Rectal smooth muscle tissue (tissue), 1 donor: ENCODE measurements around the gene TMF1.

Experiments used
- H3K27ac ChIP-seq: one replicate; pipeline ENCODE4 v1.7.0; 2013; ENCODE audit warnings: low read depth, low read length, inconsistent platforms
- H3K27me3 ChIP-seq: one replicate; pipeline ENCODE4 v1.7.0; 2013; ENCODE audit warnings: low read length; ENCODE audit not compliant: control insufficient read depth, insufficient read depth
- H3K36me3 ChIP-seq: one replicate; pipeline ENCODE4 v1.7.0; 2013; ENCODE audit warnings: low read length; ENCODE audit not compliant: control insufficient read depth, insufficient read depth
- H3K4me1 ChIP-seq: one replicate; pipeline ENCODE4 v1.7.0; 2013; ENCODE audit warnings: low read length; ENCODE audit not compliant: control insufficient read depth, insufficient read depth
- H3K4me3 ChIP-seq: one replicate; pipeline ENCODE4 v1.7.0; 2013; ENCODE audit warnings: low read length
- H3K9ac ChIP-seq: one replicate; pipeline ENCODE4 v1.7.0; 2013; ENCODE audit warnings: low read length

Gene TMF1

GRCh38 chr3:69066121-69066520 is 14.0 kb upstream of the TMF1 start:
- Histone ChIP-seq H3K27me3 (no peaks in the 10 kb centered on the region), H3K4me1 (no peaks in the 10 kb centered on the region), H3K4me3 (no peak overlapping the region), H3K27ac (no peak overlapping the region), H3K9ac (no peak overlapping the region), H3K36me3 (peaks cover 3% of the 10 kb centered on the region)

- no peaks in the 10 kb centered on the region for H3K27me3 ChIP-seq
Observed at GRCh38 chr3:69065318-69065964, 13.3 kb upstream of the TMF1 start.

GRCh38 chr3:69063636-69064035 is 11.5 kb upstream of the TMF1 start:
- H3K36me3 ChIP-seq = peaks cover 16% of the 10 kb centered on the region
- H3K9ac ChIP-seq = no peak overlapping the region
- H3K27me3 ChIP-seq = no peaks in the 10 kb centered on the region
- H3K4me1 ChIP-seq = no peaks in the 10 kb centered on the region
- no peak overlapping the region for H3K27ac ChIP-seq
- H3K4me3 ChIP-seq = no peak overlapping the region

More at GRCh38 chr3:69065318-69065964, 13.3 kb upstream of the TMF1 start:
- no peak overlapping the region for H3K9ac ChIP-seq
- H3K36me3 ChIP-seq = peaks cover 8% of the 10 kb centered on the region
- H3K4me3 ChIP-seq = no peak overlapping the region
- H3K4me1 ChIP-seq = no peaks in the 10 kb centered on the region
- H3K27ac ChIP-seq = no peak overlapping the region

GRCh38 chr3:69059688-69060087 is 7.6 kb upstream of the TMF1 start:
- Histone ChIP-seq H3K4me3 (no peak overlapping the region), H3K36me3 (peaks cover 16% of the 10 kb centered on the region), H3K9ac (no peak overlapping the region), H3K27me3 (no peaks in the 10 kb centered on the region), H3K27ac (no peak overlapping the region), H3K4me1 (no peaks in the 10 kb centered on the region)

DNA sequence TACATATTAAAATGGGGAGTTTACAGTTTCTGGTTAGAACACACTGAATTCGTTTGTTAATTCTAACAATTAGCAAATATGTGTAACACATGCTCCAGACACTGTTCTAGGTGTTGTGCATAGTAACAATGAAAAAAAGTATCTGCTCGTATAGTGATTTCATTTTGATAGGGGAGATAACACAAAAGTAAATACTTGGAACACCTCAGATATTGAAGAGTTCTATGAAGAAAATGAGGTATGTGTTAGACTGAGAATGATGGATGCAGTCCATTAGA is 6.8 kb upstream of the TMF1 start:
- no peak overlapping the region for H3K4me3 ChIP-seq

GRCh38 chr3:69058180-69058946 is 6.2 kb upstream of the TMF1 start:
- peaks cover 16% of the 10 kb centered on the region for H3K36me3 ChIP-seq
- no peaks in the 10 kb centered on the region for H3K27me3 ChIP-seq
- H3K27ac ChIP-seq = no peak overlapping the region
- no peak overlapping the region for H3K9ac ChIP-seq
- no peaks in the 10 kb centered on the region for H3K4me1 ChIP-seq
- H3K4me3 ChIP-seq = no peak overlapping the region

More for the DNA sequence above, 6.8 kb upstream of the TMF1 start:
- Histone ChIP-seq H3K9ac (no peak overlapping the region), H3K27me3 (no peaks in the 10 kb centered on the region), H3K36me3 (peaks cover 16% of the 10 kb centered on the region), H3K4me1 (no peaks in the 10 kb centered on the region), H3K27ac (no peak overlapping the region)

- Histone ChIP-seq H3K36me3 (peaks cover 4% of the 10 kb centered on the region), H3K4me1 (peaks cover 12% of the 10 kb centered on the region), H3K9ac (no peak overlapping the region), H3K27ac (peak overlapping the region; percentile 86), H3K4me3 (peak overlapping the region; percentile 99), H3K27me3 (no peaks in the 10 kb centered on the region)
Observed at GRCh38 chr3:69052472-69052898, 352 bp upstream of the TMF1 start.

GRCh38 chr3:69048990-69049389 is 3.1 kb downstream of the TMF1 start:
- H3K4me3 ChIP-seq = no peak overlapping the region
- H3K27me3 ChIP-seq = no peaks in the 10 kb centered on the region
- no peak overlapping the region for H3K9ac ChIP-seq
- peaks cover 7% of the 10 kb centered on the region for H3K36me3 ChIP-seq
- peaks cover 12% of the 10 kb centered on the region for H3K4me1 ChIP-seq
- no peak overlapping the region for H3K27ac ChIP-seq

DNA sequence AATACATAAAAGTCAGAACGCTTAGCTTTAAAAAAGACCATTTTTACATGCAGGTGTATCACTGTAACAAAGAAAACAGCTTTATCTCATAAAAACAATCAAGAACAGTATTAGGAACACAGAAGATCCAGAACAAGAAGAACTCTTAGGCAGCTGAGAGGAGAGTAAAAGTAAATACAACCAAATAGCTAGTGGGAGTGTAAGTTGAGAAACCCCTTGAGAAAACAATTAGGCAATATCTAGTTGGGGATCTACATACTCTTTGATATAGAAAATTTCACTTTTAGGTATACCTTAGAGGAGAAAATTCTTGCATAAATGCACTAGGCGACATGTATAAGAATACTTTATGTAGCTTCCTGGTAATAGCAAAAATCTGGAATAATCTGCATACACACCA is 7.5 kb downstream of the TMF1 start:
- H3K27ac ChIP-seq = no peak overlapping the region
- H3K4me3 ChIP-seq = no peak overlapping the region
- H3K4me1 ChIP-seq = peaks cover 4% of the 10 kb centered on the region
- H3K36me3 ChIP-seq = peaks cover 14% of the 10 kb centered on the region
- H3K9ac ChIP-seq = no peak overlapping the region
- H3K27me3 ChIP-seq = no peaks in the 10 kb centered on the region

GRCh38 chr3:69033470-69033869 is 18.7 kb downstream of the TMF1 start:
- Histone ChIP-seq H3K27me3 (no peaks in the 10 kb centered on the region), H3K9ac (no peak overlapping the region), H3K27ac (no peak overlapping the region), H3K36me3 (peaks cover 15% of the 10 kb centered on the region), H3K4me3 (no peak overlapping the region), H3K4me1 (no peaks in the 10 kb centered on the region)

DNA sequence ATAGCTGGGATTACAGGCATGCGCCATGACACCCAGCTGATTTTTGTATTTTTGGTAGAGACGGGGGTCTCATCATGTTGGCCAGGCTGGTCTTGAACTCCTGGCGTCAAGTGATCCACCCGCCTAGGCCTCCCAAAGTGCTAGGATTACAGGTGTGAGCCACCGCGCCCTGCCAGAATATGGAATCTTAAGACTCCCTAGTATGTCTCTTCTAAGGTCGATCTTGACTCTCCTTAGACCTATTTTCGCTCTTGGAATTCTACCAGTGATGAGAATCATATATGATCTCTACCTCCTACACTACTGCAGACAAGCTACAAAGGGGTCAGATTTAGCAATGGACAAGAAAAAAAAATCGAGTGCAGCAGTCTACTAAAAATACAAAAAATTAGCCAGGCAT is 19.4 kb downstream of the TMF1 start:
- peaks cover 10% of the 10 kb centered on the region for H3K36me3 ChIP-seq

DNA sequence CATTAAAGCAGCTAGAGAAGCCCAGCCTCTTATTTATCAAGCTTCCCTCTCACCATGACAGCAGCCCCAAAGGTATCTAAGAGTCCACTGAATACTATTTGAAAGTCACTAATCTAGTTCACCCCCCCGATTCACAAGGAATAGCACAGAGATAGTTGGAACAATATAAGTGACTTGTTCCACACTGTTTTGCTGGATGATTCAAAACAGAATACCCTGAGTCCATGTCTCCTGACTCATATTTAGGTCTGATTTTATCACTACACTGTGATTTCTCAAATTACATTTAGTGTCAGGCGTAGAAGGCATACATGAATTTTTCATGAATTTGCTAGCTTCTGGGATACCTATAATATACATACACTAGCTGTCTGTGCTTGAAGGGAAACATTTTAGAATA is 20.0 kb downstream of the TMF1 start:
- H3K27me3 ChIP-seq = no peaks in the 10 kb centered on the region
- H3K27ac ChIP-seq = no peak overlapping the region
- H3K4me1 ChIP-seq = no peaks in the 10 kb centered on the region
- H3K36me3 ChIP-seq = peaks cover 10% of the 10 kb centered on the region
- H3K4me3 ChIP-seq = no peak overlapping the region
- H3K9ac ChIP-seq = no peak overlapping the region

More for the DNA sequence above, 19.4 kb downstream of the TMF1 start:
- no peak overlapping the region for H3K9ac ChIP-seq
- no peak overlapping the region for H3K4me3 ChIP-seq
- no peak overlapping the region for H3K27ac ChIP-seq
- no peaks in the 10 kb centered on the region for H3K27me3 ChIP-seq
- H3K4me1 ChIP-seq = no peaks in the 10 kb centered on the region

- Histone ChIP-seq H3K27me3 (no peaks in the 10 kb centered on the region), H3K27ac (no peak overlapping the region), H3K36me3 (peaks cover 10% of the 10 kb centered on the region), H3K4me3 (no peak overlapping the region), H3K9ac (no peak overlapping the region), H3K4me1 (no peaks in the 10 kb centered on the region)
Observed at GRCh38 chr3:69031635-69032034, 20.5 kb downstream of the TMF1 start.
